HepG2 (cell line): Measurements from ENCODE around the gene ACADVL. TPM values are rescaled to one million over a fixed set of nuclear protein-coding genes. Genes with fewer than 3 reads are reported as not detected.
A peak's percentile ranks its signal among the peaks of the same experiment; 100 is the strongest.

Source experiments
- ATAC-seq: fragments of 200-7000 bp; cut with Tn5 transposase; 3 replicates; pipeline ENCODE4 v1.9.1; 2020; ENCODE audit warnings: mild to moderate bottlenecking, moderate library complexity
- BruUV-seq: library from RNA; stranded (reverse); fragments of 400-500 nt; replicated peaks from 2 replicates; lab custom pipeline; 2021; lab: Mats Ljungman, UMichigan
- CTCF ChIA-PET: fragments of 300-600 bp; formaldehyde crosslinking; extraction: SDS; loops from one replicate; lab custom pipeline; 2021; ENCODE audit warnings: low total read pairs, inconsistent platforms, low intra/inter-chr PET ratio; lab: Yijun Ruan, JAX
- POLR2A ChIA-PET: fragments of 350-600 bp; sonication (Branson Sonifier 250); formaldehyde crosslinking; loops from one replicate; lab custom pipeline; 2020; ENCODE audit warnings: antibody characterized with exemption, inconsistent platforms; lab: Yijun Ruan, JAX
- DNase-seq: peaks from one replicate; pipeline ENCODE4 v3.0.0-alpha.2; 2015; ENCODE audit warnings: low spot score
- FAIRE-seq: peaks from 3 replicates; lab custom pipeline; 2011; peaks lifted over from hg19 to GRCh38; lab: Jason Lieb, UNC
- H2AFZ ChIP-seq: one replicate; pipeline ENCODE4 v1.6.1; 2011; ENCODE audit warnings: low read length, inconsistent platforms
- H3K27ac ChIP-seq: fragments of 300-600 bp; 3 replicates; pipeline ENCODE4 v1.8.0; 2011; ENCODE audit warnings: mixed run types, mild to moderate bottlenecking, mixed read lengths, low read length, inconsistent platforms; ENCODE audit not compliant: insufficient read depth; ENCODE audit errors: extremely low read length
- H3K27me3 ChIP-seq, 2 experiments: fragments of 200-600 bp in 1 of 2; 2 replicates in 1 of 2; 3 replicates in 1 of 2; pipeline versions ENCODE4 v1.6.0 to v1.8.0; 2011; ENCODE audit warnings: low read length in 2 of 2, mild to moderate bottlenecking in 2 of 2, moderate library complexity in 2 of 2, inconsistent platforms in 1 of 2; ENCODE audit not compliant: insufficient read depth in 2 of 2, control insufficient read depth in 1 of 2
- H3K36me3 ChIP-seq, 2 experiments: fragments of 200-600 bp in 1 of 2; replicated peaks in 1 of 2; 2 replicates in 1 of 2; 3 replicates in 1 of 2; pipeline versions ENCODE4 v1.5.1 to v1.8.0; 2011; ENCODE audit warnings: low read length in 2 of 2, inconsistent platforms in 1 of 2; ENCODE audit not compliant: insufficient read depth in 2 of 2, control insufficient read depth in 1 of 2
- H3K4me1 ChIP-seq: 2 replicates; pipeline ENCODE4 v1.5.1; 2012; ENCODE audit warnings: low read length, inconsistent platforms; ENCODE audit not compliant: insufficient read depth
- H3K4me2 ChIP-seq: 2 replicates; pipeline ENCODE4 v1.6.0; 2011; ENCODE audit warnings: low read depth, low read length, inconsistent platforms
- H3K4me3 ChIP-seq, 3 experiments: fragments of 200-600 bp in 1 of 3; sonication (generic), shearing (Covaris generic) in 1 of 3; replicated peaks in 1 of 3; 2 replicates each; pipeline ENCODE4 v1.5.1; 2011 to 2016; ENCODE audit warnings: low read length in 3 of 3, inconsistent platforms in 2 of 3, low read depth in 2 of 3, mild to moderate bottlenecking in 2 of 3, control low read depth in 1 of 3, mixed read lengths in 1 of 3; ENCODE audit not compliant: insufficient read depth in 1 of 3
- H3K79me2 ChIP-seq: one replicate; pipeline ENCODE4 v1.6.1; 2011; ENCODE audit warnings: low read length, inconsistent platforms; ENCODE audit not compliant: insufficient read depth
- H3K9ac ChIP-seq: 2 replicates; pipeline ENCODE4 v1.6.0; 2011; ENCODE audit warnings: mild to moderate bottlenecking, low read depth, low read length, inconsistent platforms; ENCODE audit not compliant: insufficient read depth
- H3K9me3 ChIP-seq: 2 replicates; pipeline ENCODE4 v1.5.1; 2012; ENCODE audit warnings: mild to moderate bottlenecking, low read length
- H4K20me1 ChIP-seq: 2 replicates; pipeline ENCODE4 v1.6.0; 2011; ENCODE audit warnings: inconsistent platforms, mild to moderate bottlenecking, low read length, moderate library complexity; ENCODE audit not compliant: insufficient read depth
- AGO1 ChIP-seq: fragments of 200-400 bp; formaldehyde crosslinking; IDR thresholded peaks from 2 replicates; pipeline ENCODE4 v1.6.1; 2017; ENCODE audit warnings: mild to moderate bottlenecking, low read depth, low read length, moderate library complexity; ENCODE audit not compliant: poor library complexity, severe bottlenecking
- HMG20B ChIP-seq: conservative IDR thresholded peaks from 2 replicates; pipeline ENCODE4 v1.6.1; 2016; ENCODE audit warnings: missing genetic modification reagents, missing compliant biosample characterization
- KLF13 ChIP-seq: sonication (generic); formaldehyde crosslinking; IDR thresholded peaks from 2 replicates; pipeline ENCODE4 v1.4.0; 2020; ENCODE audit warnings: mild to moderate bottlenecking, missing genetic modification reagents
- KLF15 ChIP-seq: sonication (generic); formaldehyde crosslinking; IDR thresholded peaks from 2 replicates; pipeline ENCODE4 v1.8.1; 2023; ENCODE audit warnings: borderline replicate concordance, mild to moderate bottlenecking, inconsistent platforms, missing genetic modification reagents, mixed read lengths
- PATZ1 ChIP-seq: sonication (generic); formaldehyde crosslinking; IDR thresholded peaks from 2 replicates; pipeline ENCODE4 v1.4.0; 2020; ENCODE audit warnings: missing genetic modification reagents
- PAXIP1 ChIP-seq: sonication (generic); formaldehyde crosslinking; conservative IDR thresholded peaks from 2 replicates; pipeline ENCODE4 v1.4.0; 2020; ENCODE audit warnings: mild to moderate bottlenecking, missing genetic modification reagents, moderate library complexity
- THAP11 ChIP-seq: IDR thresholded peaks from 2 replicates; pipeline ENCODE4 v1.6.1; 2016; ENCODE audit warnings: missing biosample characterization, missing genetic modification reagents
- ZNF609 ChIP-seq: sonication (generic); formaldehyde crosslinking; IDR thresholded peaks from 2 replicates; pipeline ENCODE4 v1.4.0; 2020; ENCODE audit warnings: mild to moderate bottlenecking, missing genetic modification reagents, borderline replicate concordance
- ZSCAN22 ChIP-seq: sonication (generic); formaldehyde crosslinking; IDR thresholded peaks from 2 replicates; pipeline ENCODE4 v1.4.0; 2020; ENCODE audit warnings: mild to moderate bottlenecking, missing genetic modification reagents
- WGBS: methylation state at CpG from one replicate; pipeline ENCODE4 v1.1.6; 2017; ENCODE audit warnings: low lambda C conversion rate; 5-methylcytosine and 5-hydroxymethylcytosine counted together
- in situ Hi-C: cut with HindIII; loops from 2 replicates; pipeline ENCODE4 v1.10.0; 2017; ENCODE audit warnings: low pct_unique_long_range_greater_than_20kb; ENCODE audit not compliant: extremely low pct_ligation_motif_present
- intact Hi-C: fragments of 100-400 bp; cut with micrococcal nuclease; formaldehyde crosslinking; loops from one replicate; pipeline ENCODE4 v1.10.0; 2022; ENCODE audit not compliant: unreplicated experiment
- polyA plus RNA-seq, 8 experiments: library from polyadenylated mRNA; depleted of rRNA in 3 of 8; stranded (reverse) in 7 of 8; unstranded in 1 of 8; fragments of >200 nt; fragmentation: Illumina TruSeq in 4 of 8; extraction: Trizol in 4 of 8; gene quantifications; 2 replicates each; pipeline versions ENCODE4 v1.2.1 to v1.2.3, GENCODE V29; 2011 to 2016; ENCODE audit warnings: low read depth in 4 of 8, missing spikeins in 1 of 8, mixed read lengths in 1 of 8; ENCODE audit not compliant: insufficient read depth in 1 of 8
- total RNA-seq, 5 experiments: library from RNA; depleted of rRNA; stranded (reverse); fragments of >200 nt; fragmentation: Illumina TruSeq; extraction: Trizol; gene quantifications; 2 replicates each; pipeline ENCODE4 v1.2.3, GENCODE V29; 2016; ENCODE audit warnings: low read depth in 1 of 5

The ACADVL gene
- total and polyA plus RNA-seq, 2 of the 13 experiments (the other 11 are each of a cell fraction or from before 2014, with no cell fraction given) = 219 to 412 TPM

- peak; percentile 42; the same call in 1 of the 2 replicates for TF ChIP-seq PATZ1 (CRISPR knock-in tag)
- TF ChIP-seq KLF13 (CRISPR knock-in tag) = no peak
- TF ChIP-seq HMG20B (CRISPR knock-in tag) = no peak
- 0 out of 2 replicates have a peak, but pooled peaks have one; percentile 34 for TF ChIP-seq THAP11 (CRISPR knock-in tag)
Measured at GRCh38 chr17:7217113-7217987, 2.4 kb upstream of the ACADVL start (continued).

- no peak for DNase-seq
- Histone ChIP-seq H3K27ac (no peak overlapping the region), H3K9me3 (no peaks in the 10 kb centered on the region), H3K79me2 (peaks cover 14% of the 10 kb centered on the region), H3K36me3 (peaks cover 5 to 23% of the 10 kb centered on the region in 2 experiments; a peak in 4 of 5 replicates), H3K4me3 (peak overlapping the region in 1 of 3 experiments; percentile 90; a peak in 1 of 6 replicates), H3K27me3 (peaks cover 0 to 4% of the 10 kb centered on the region in 2 experiments; a peak in 2 of 5 replicates), H3K4me2 (peak overlapping the region; percentile 99), H3K4me1 (peaks cover 75% of the 10 kb centered on the region), H3K9ac (no peak overlapping the region), H4K20me1 (peaks cover 10% of the 10 kb centered on the region; the same call in 1 of the 2 replicates), H2AFZ (no peak overlapping the region)
- ChIA-PET CTCF (no interaction called here), POLR2A (interaction anchor here (1.7 to 4.3 kb wide), 2 partner anchors 16 to 40 kb away, joined by 5 to 76 read pairs; partner anchors contain the start of genes ASGR1 and DVL2)
- no peak for FAIRE-seq
- BruUV-seq = no TSS peak
- intact Hi-C loops = no loop called here
- in situ Hi-C loops = loop anchor here (5.0 kb wide), 1 partner anchor 41 kb away; the partner anchor contains the start of gene ASGR1
- WGBS = 46% methylated on average over 2 of the region's 6 CpGs
- no peak for ATAC-seq
- no peak for TF ChIP-seq ZSCAN22 (CRISPR knock-in tag)
- TF ChIP-seq KLF15 (CRISPR knock-in tag) = no peak
- peak; percentile 31 for TF ChIP-seq AGO1
- no peak for TF ChIP-seq PAXIP1 (CRISPR knock-in tag)
- TF ChIP-seq ZNF609 (CRISPR knock-in tag) = 0 out of 2 replicates have a peak, but pooled peaks have one; percentile 10
Measured at GRCh38 chr17:7218166-7218565, 1.6 kb upstream of the ACADVL start.
